ENCODE measurements around the gene UBXN7.
A peak's percentile ranks its signal among the peaks of the same experiment; 100 is the strongest.
"Not testable (repeated sequence)": the region's sequence is repeated elsewhere in the genome, so short reads cannot be mapped to it uniquely, and the experiment has no call there.

The UBXN7 gene

DNA sequence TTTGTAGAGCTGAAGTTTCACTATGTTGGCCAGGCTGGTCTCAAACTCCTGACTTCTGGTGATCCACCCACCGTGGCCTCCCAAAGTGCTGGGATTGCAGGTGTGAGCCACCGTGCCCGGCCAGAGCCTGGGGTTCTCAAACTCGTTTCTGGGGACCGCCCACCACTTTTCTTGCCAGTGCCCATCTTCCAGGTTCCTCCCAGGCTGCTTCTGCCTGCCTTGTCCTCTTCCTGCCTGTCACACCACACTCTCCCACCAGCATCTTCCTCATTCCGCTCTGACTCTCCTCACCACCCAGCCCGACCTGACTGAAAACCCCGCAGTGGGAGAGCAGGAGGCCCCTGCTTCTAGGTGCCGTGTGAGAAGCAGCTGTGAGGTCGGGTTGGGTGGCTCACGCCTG lies 111.1 kb downstream of the UBXN7 start:
- TF ChIP-seq, protein P1, sequence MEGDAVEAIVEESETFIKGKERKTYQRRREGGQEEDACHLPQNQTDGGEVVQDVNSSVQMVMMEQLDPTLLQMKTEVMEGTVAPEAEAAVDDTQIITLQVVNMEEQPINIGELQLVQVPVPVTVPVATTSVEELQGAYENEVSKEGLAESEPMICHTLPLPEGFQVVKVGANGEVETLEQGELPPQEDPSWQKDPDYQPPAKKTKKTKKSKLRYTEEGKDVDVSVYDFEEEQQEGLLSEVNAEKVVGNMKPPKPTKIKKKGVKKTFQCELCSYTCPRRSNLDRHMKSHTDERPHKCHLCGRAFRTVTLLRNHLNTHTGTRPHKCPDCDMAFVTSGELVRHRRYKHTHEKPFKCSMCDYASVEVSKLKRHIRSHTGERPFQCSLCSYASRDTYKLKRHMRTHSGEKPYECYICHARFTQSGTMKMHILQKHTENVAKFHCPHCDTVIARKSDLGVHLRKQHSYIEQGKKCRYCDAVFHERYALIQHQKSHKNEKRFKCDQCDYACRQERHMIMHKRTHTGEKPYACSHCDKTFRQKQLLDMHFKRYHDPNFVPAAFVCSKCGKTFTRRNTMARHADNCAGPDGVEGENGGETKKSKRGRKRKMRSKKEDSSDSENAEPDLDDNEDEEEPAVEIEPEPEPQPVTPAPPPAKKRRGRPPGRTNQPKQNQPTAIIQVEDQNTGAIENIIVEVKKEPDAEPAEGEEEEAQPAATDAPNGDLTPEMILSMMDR (IDR thresholded peaks at IDR 0.05; ENCODE audit: extremely low read depth, missing control alignments) = no peak
- no peak for DNase-seq (ENCODE audit: low spot score)

DNA sequence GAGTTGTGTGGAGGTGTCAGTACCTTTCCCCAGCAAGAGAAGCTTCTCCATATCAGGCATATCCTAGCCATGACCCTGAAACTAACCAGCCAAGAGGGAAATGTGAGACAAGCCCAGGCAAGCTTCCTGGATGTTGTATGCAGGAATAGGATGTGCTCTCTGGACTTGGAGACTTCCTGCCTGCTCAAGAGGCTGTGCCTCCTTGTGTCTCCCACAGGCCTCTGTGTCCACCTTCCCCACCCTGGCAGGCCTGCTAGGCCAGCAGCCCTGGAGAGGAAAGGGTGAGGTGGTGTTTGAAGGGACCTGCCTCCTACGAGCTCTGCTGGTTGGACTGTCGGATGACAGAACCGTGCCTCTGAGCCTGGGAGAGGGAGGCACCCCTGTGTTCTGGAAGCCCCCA lies 112.1 kb downstream of the UBXN7 start:
- DNase-seq (ENCODE audit: low spot score) = no peak
- TF ChIP-seq, protein P1 (IDR thresholded peaks at IDR 0.05; ENCODE audit: extremely low read depth, missing control alignments) = no peak

DNA sequence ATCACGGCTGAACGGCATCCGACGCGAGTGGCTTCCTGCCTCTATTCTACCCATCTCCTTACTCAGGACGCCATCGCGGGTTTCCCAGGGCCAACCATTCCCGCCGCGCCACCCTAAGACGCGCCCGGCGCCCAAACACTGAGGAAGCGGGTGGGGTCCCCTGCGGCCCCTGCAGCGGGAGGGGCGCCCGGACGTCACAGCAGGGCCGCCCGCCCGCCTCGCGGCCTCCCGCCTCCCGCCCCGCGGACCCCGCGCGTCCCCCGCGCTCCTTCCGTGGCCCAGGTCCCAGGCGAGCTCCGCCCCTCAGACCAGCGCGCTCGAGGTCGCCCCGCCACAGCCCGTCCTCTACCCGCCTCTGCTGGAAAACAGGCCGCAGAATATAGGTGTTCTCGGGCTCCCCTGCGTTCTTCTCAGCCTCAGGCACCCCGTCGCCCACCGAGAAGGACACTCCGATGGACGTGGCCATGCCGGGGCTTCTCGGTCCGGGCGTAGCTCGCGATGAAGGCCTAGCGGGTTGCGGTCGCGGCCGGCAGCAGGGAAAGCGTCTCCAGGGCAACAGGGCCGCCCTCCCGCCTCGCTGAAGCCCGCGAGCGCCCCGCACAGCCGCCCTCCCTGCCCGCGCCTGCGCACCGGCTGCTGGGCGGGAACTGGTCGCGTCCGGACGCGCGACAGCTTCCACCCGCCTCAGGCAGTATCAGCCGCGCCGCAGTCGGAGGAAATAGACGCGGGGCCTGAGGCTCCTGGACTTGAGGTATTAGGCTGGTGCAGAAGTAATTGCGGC lies 114.3 kb downstream of the UBXN7 start, which contains the start of gene DYNLT2B:
TSS of gene DYNLT2B (minus strand) at position 554 of the 781 bp plus-strand sequence. CDS start at position 466, 88 bp downstream.
- TF ChIP-seq, protein P1 (IDR thresholded peaks at IDR 0.05; ENCODE audit: extremely low read depth, missing control alignments) = no peak
- peak; percentile 99 for DNase-seq (ENCODE audit: low spot score)

DNA sequence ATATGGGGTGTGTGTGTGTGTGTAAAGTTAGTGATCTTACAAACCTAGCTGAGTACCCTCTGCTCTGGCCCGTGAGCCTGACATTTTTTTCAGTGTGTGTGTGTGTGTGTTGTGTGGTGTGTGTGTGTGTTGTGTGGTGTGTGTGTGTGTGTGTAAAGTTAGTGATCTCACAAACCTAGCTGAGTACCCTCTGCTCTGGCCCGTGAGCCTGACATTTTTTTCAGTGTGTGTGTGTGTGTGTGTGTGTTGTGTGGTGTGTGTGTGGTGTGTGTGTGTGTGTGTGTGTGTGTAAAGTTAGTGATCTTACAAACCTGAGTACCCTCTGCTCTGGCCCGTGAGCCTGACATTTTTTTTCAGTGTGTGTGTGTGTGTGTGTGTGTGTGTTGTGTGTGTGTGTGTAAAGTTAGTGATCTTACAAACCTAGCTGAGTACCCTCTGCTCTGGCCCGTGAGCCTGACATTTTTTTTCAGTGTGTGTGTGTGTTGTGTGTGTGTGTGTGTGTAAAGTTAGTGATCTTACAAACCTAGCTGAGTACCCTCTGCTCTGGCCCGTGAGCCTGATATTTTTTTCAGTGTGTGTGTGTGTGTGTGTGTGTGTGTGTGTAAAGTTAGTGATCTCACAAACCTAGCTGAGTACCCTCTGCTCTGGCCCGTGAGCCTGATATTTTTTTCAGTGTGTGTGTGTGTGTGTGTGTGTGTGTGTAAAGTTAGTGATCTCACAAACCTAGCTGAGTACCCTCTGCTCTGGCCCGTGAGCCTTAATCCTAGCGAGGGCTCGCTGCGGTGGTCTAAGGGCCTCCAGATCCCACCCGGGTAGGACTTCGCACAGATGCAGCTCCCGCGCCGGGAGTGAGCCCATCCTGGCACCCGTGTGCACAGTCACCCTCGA lies 115.2 kb downstream of the UBXN7 start:
- not testable (repeated sequence) for DNase-seq (ENCODE audit: low spot score)

DNA sequence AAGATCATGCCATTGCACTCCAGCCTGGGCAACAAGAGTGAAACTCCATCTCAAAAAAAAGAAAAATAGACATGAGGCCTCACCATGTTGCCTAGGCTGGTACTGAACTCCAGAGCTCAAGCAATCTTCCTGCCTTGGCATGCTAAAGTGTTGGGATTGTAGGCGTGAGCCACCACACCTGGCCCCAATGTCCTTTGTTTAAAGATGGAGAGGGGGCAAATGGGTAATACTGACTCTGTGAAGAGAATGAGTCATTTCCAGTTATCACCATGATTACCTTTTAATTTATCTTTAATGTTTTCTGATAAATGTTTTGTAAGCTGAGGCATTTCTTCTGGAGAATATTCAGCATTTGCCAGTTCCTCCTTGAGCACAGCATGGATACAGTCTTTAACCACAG lies 116.4 kb downstream of the UBXN7 start:
- TF ChIP-seq, protein P1 (IDR thresholded peaks at IDR 0.05; ENCODE audit: extremely low read depth, missing control alignments) = no peak
- no peak for DNase-seq (ENCODE audit: low spot score)

DNA sequence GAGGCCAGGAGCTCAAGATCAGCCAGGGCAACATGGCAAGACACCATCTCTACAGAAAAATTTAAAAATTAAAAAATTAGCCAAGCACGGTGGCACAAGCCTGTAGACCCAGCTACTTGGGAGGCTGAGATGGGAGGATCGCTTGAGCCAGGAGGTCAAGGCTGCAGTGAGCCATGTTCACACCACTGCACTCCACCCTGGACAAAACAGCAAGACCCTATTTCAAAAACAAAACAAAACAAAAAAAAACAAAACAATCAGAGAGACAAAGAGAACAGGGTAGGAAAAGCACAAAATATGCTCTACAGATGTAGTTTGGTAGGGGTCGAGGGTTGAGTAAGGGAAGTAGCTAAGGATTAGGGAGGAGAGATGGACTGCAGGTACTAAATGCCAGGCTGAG lies 117.6 kb downstream of the UBXN7 start:
- TF ChIP-seq, protein P1 (IDR thresholded peaks at IDR 0.05; ENCODE audit: extremely low read depth, missing control alignments) = no peak

DNA sequence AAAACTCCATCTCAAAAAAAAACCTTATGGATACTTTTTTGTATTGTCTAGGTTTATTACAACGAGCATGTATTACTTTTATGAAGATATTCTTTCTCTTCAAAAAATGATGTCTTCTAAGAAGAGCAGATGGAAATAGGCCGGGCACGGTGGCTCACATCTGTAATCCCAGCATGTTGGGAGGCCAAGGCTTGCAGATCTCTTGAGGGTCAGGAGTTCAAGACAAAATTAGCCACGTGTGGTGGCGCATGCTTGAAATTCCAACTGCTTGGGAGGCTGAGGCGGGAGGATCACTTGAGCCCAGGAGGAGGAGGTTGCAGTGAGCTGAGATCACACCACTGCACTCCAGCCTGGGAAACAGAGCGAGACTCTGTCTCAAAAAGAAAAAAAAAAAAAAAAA lies 118.1 kb downstream of the UBXN7 start:
- DNase-seq (ENCODE audit: low spot score) = not testable (repeated sequence)

More for the DNA sequence above, 117.6 kb downstream of the UBXN7 start:
- DNase-seq (ENCODE audit: low spot score) = no peak

DNA sequence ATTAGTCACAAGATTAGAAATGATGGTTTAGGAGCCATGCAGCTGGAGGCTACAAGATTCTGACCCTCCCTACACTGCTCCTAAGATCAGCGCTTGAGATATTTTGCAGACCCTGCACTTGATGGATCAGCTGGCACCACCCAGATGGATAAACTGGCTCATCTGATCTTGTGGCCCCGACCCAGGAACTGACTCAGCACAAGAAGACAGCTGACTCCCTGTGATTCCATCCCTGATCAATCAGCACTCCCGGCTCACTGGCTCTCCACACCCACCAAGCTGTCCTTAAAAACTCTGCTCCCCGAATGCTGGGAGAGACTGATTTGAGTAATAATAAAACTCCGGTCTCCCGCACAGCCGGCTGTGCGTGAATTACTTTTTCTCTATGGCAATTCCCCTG lies 129.3 kb downstream of the UBXN7 start:
- not testable (repeated sequence) for DNase-seq (ENCODE audit: low spot score)

DNA sequence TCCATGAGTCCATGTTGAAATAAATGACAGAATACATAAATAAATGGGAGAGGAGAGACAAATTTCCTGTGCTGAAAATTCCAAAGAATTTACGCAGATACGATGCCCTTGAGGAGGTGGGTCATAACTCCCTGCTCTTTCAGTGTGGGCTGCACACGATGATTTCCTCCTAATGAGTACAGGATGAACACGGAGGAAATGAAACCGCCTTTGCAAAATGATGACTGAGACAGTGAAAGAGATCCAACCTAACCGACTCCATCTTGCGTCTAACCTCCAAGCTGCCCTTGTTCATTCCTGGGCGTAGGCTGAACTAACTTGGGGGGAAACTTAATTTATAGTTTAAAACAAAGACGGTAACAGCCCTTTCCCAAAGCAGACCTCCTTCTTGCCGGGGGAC lies 129.7 kb downstream of the UBXN7 start:
- DNase-seq (ENCODE audit: low spot score) = not testable (repeated sequence)

Data from GM20000 (cell line).